GM23338 (cell line): ENCODE data around the gene KCNIP1. TPM values are rescaled to one million over a fixed set of nuclear protein-coding genes. Genes with fewer than 3 reads are reported as not detected.

Source experiments
- ATAC-seq: fragments of 200-7000 bp; cut with Tn5 transposase; 3 replicates; pipeline ENCODE4 v1.9.1; 2020
- DNase-seq: peaks from one replicate; pipeline ENCODE4 v3.0.0-alpha.2; 2015; ENCODE audit warnings: low spot score
- H2AFZ ChIP-seq: fragments of 200-600 bp; sonication (generic); 2 replicates; pipeline ENCODE4 v1.8.0; 2016; ENCODE audit warnings: antibody characterized with exemption, mild to moderate bottlenecking, moderate library complexity
- H3F3A ChIP-seq: fragments of 200-600 bp; sonication (generic); replicated peaks from 2 replicates; pipeline ENCODE4 v1.8.0; 2017; ENCODE audit warnings: antibody characterized with exemption, mixed run types, low read depth
- H3K27ac ChIP-seq: fragments of 200-600 bp; sonication (generic); 2 replicates; pipeline ENCODE4 v1.6.1; 2016; ENCODE audit warnings: low read depth
- H3K27me3 ChIP-seq: fragments of 200-600 bp; sonication (generic); 2 replicates; pipeline ENCODE4 v1.8.0; 2016; ENCODE audit warnings: mild to moderate bottlenecking, mixed run types, moderate library complexity; ENCODE audit not compliant: insufficient read depth
- H3K36me3 ChIP-seq: fragments of 200-600 bp; sonication (generic); 2 replicates; pipeline ENCODE4 v1.8.0; 2016; ENCODE audit warnings: mild to moderate bottlenecking; ENCODE audit not compliant: insufficient read depth
- H3K4me1 ChIP-seq: fragments of 200-600 bp; sonication (generic); 2 replicates; pipeline ENCODE4 v1.8.0; 2016; ENCODE audit warnings: mild to moderate bottlenecking, moderate library complexity; ENCODE audit not compliant: insufficient read depth
- H3K4me2 ChIP-seq: fragments of 200-600 bp; sonication (generic); 2 replicates; pipeline ENCODE4 v1.7.1; 2017; ENCODE audit warnings: mixed run types
- H3K4me3 ChIP-seq: fragments of 200-600 bp; sonication (generic); 2 replicates; pipeline ENCODE4 v1.6.1; 2016; ENCODE audit warnings: mixed run types
- H3K79me2 ChIP-seq: fragments of 200-600 bp; sonication (generic); replicated peaks from 2 replicates; pipeline ENCODE4 v1.8.0; 2017; ENCODE audit warnings: mild to moderate bottlenecking; ENCODE audit not compliant: insufficient read depth
- H3K9me2 ChIP-seq: fragments of 200-600 bp; sonication (generic); 2 replicates; pipeline ENCODE4 v1.8.0; 2017; ENCODE audit not compliant: insufficient read depth
- H4K20me1 ChIP-seq: fragments of 200-600 bp; sonication (generic); replicated peaks from 2 replicates; pipeline ENCODE4 v1.8.0; 2017; ENCODE audit warnings: mild to moderate bottlenecking; ENCODE audit not compliant: insufficient read depth
- H3K27ac Mint-ChIP-seq: 2 replicates; pipeline ENCODE4 v1.8.0; 2020; ENCODE audit warnings: inconsistent platforms, mild to moderate bottlenecking, moderate library complexity, mixed read lengths
- H3K27me3 Mint-ChIP-seq: 3 replicates; pipeline ENCODE4 v1.8.0; 2022; ENCODE audit warnings: low read depth, mild to moderate bottlenecking, moderate library complexity, mixed read lengths, inconsistent platforms; ENCODE audit not compliant: insufficient read depth, poor library complexity
- H3K36me3 Mint-ChIP-seq: 3 replicates; pipeline ENCODE4 v1.8.0; 2021; ENCODE audit warnings: low read depth, mild to moderate bottlenecking, inconsistent platforms, moderate library complexity, mixed read lengths
- H3K4me1 Mint-ChIP-seq: 3 replicates; pipeline ENCODE4 v1.8.0; 2020; ENCODE audit warnings: mild to moderate bottlenecking, inconsistent platforms, mixed read lengths
- H3K4me3 Mint-ChIP-seq: 3 replicates; pipeline ENCODE4 v1.8.0; 2021; ENCODE audit warnings: moderate library complexity, mild to moderate bottlenecking, inconsistent platforms, mixed read lengths
- H3K9me3 Mint-ChIP-seq: 3 replicates; pipeline ENCODE4 v1.8.0; 2020; ENCODE audit warnings: moderate library complexity, mild to moderate bottlenecking, inconsistent platforms, mixed read lengths
- CREB1 ChIP-seq: fragments of 250-450 bp; sonication (Bioruptor Pico); IDR thresholded peaks from 2 replicates; pipeline ENCODE4 v1.5.0; 2020; ENCODE audit warnings: low read depth, mild to moderate bottlenecking, moderate library complexity
- EZH2 ChIP-seq: fragments of 200-600 bp; sonication (generic); IDR thresholded peaks from one replicate; pipeline ENCODE4 v1.8.0; 2017; ENCODE audit warnings: antibody characterized with exemption, mild to moderate bottlenecking, low read depth; ENCODE audit not compliant: unreplicated experiment
- EZH2phosphoT487 ChIP-seq: fragments of 200-600 bp; sonication (generic); IDR thresholded peaks from one replicate; pipeline ENCODE4 v1.8.1; 2018; ENCODE audit warnings: antibody characterized with exemption; ENCODE audit not compliant: unreplicated experiment
- JUNB ChIP-seq: IDR thresholded peaks from one replicate; pipeline ENCODE4 v1.6.1; 2016; ENCODE audit warnings: antibody characterized with exemption; ENCODE audit not compliant: unreplicated experiment
- NANOG ChIP-seq: IDR thresholded peaks from 2 replicates; pipeline ENCODE4 v1.6.1; 2016; ENCODE audit warnings: antibody characterized with exemption, borderline replicate concordance
- POLR2AphosphoS5 ChIP-seq: IDR thresholded peaks from 2 replicates; pipeline ENCODE4 v1.6.1; 2016; ENCODE audit warnings: antibody characterized with exemption, low read depth
- STAT1 ChIP-seq: IDR thresholded peaks from one replicate; pipeline ENCODE4 v1.6.1; 2016; ENCODE audit warnings: antibody characterized with exemption; ENCODE audit not compliant: unreplicated experiment
- ZNF114 ChIP-seq: fragments of 250-450 bp; sonication (Bioruptor Pico); IDR thresholded peaks from 2 replicates; pipeline ENCODE4 v1.5.0; 2020; ENCODE audit warnings: mild to moderate bottlenecking, moderate library complexity
- ZNF331 ChIP-seq: fragments of 250-450 bp; sonication (Bioruptor Pico); IDR thresholded peaks from 2 replicates; pipeline ENCODE4 v1.5.0; 2020; ENCODE audit warnings: low read depth, mild to moderate bottlenecking, moderate library complexity
- polyA plus RNA-seq: library from polyadenylated mRNA; unstranded; fragments of >200 nt; fragmentation: Nextera tagmentation; extraction: Ambion mirVana; gene quantifications from 2 replicates; pipeline ENCODE4 v1.2.1, GENCODE V29; 2016
- total RNA-seq: library from RNA; depleted of rRNA; stranded (reverse); fragments of >200 nt; shearing (Covaris generic); gene quantifications from 2 replicates; pipeline ENCODE4 v1.2.3, GENCODE V29; 2014
- TF ChIP-seq, protein P1 (sequence below), 2 experiments: fragments of 200-600 bp in 1 of 2; sonication (generic) in 1 of 2; conservative IDR thresholded peaks; 2 replicates each; pipeline versions ENCODE4 v1.5.1 to v1.6.1; 2016 to 2017; ENCODE audit warnings: antibody characterized with exemption in 2 of 2, low read depth in 2 of 2, mild to moderate bottlenecking in 2 of 2, moderate library complexity in 1 of 2
- TF ChIP-seq, protein P2 (sequence below): IDR thresholded peaks from 2 replicates; pipeline ENCODE4 v1.6.1; 2016; ENCODE audit warnings: antibody characterized with exemption
- TF ChIP-seq, protein P3 (sequence below): fragments of 250-450 bp; sonication (Bioruptor Pico); IDR thresholded peaks from 2 replicates; pipeline ENCODE4 v1.5.0; 2020; ENCODE audit warnings: mild to moderate bottlenecking, moderate library complexity

Gene KCNIP1
- total and polyA plus RNA-seq, 2 experiments from 2014 or later, result 0.31 to 0.87 TPM

DNA sequence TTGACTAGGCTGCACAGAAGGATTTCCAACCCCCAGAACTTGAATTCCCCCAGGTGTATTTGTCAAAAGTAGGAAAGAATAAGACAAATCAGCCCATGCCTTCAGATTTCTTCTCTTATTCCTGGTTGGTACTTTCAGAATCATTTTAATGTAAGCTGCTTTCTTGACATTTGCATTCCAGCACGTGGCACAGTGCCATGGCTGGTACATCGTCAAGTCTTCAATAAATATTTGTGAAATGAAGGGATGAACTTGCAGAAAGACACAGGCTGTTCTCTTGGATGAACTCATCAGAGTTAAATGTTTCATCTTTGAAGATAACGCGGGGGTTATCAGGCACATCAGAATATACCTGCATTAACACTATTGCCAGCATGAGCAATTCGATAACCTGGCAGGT is 14.5 kb downstream of the KCNIP1 start:
- H3K27ac ChIP-seq, result no peak overlapping the region
- Mint-ChIP-seq H3K27ac (no peak overlapping the region), H3K27me3 (peaks cover 2% of the 10 kb centered on the region), H3K4me3 (no peak overlapping the region), H3K4me1 (peaks cover 10% of the 10 kb centered on the region), H3K9me3 (no peaks in the 10 kb centered on the region), H3K36me3 (no peaks in the 10 kb centered on the region)
- no peak overlapping the region for H2AFZ ChIP-seq
- no peaks in the 10 kb centered on the region for H3K27me3 ChIP-seq
- no peak for DNase-seq
- H4K20me1 ChIP-seq, result no peaks in the 10 kb centered on the region
- no peak for ATAC-seq
- H3K4me1 ChIP-seq, result 0 out of 2 replicates have a peak, but pooled peaks cover 4% of the 10 kb centered on the region
- no peak for TF ChIP-seq JUNB
- TF ChIP-seq ZNF331 (CRISPR knock-in tag), result no peak
- TF ChIP-seq POLR2AphosphoS5, result no peak
- no peak for TF ChIP-seq EZH2phosphoT487
- TF ChIP-seq, protein P1, sequence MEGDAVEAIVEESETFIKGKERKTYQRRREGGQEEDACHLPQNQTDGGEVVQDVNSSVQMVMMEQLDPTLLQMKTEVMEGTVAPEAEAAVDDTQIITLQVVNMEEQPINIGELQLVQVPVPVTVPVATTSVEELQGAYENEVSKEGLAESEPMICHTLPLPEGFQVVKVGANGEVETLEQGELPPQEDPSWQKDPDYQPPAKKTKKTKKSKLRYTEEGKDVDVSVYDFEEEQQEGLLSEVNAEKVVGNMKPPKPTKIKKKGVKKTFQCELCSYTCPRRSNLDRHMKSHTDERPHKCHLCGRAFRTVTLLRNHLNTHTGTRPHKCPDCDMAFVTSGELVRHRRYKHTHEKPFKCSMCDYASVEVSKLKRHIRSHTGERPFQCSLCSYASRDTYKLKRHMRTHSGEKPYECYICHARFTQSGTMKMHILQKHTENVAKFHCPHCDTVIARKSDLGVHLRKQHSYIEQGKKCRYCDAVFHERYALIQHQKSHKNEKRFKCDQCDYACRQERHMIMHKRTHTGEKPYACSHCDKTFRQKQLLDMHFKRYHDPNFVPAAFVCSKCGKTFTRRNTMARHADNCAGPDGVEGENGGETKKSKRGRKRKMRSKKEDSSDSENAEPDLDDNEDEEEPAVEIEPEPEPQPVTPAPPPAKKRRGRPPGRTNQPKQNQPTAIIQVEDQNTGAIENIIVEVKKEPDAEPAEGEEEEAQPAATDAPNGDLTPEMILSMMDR (conservative IDR thresholded peaks at IDR 0.05; ENCODE audit: low read depth in 2 of 2), result no peak
- no peak for TF ChIP-seq EZH2
- TF ChIP-seq NANOG, result no peak
- no peak for TF ChIP-seq ZNF114 (CRISPR knock-in tag)
- no peak for TF ChIP-seq CREB1 (CRISPR knock-in tag)
- TF ChIP-seq, protein P2, sequence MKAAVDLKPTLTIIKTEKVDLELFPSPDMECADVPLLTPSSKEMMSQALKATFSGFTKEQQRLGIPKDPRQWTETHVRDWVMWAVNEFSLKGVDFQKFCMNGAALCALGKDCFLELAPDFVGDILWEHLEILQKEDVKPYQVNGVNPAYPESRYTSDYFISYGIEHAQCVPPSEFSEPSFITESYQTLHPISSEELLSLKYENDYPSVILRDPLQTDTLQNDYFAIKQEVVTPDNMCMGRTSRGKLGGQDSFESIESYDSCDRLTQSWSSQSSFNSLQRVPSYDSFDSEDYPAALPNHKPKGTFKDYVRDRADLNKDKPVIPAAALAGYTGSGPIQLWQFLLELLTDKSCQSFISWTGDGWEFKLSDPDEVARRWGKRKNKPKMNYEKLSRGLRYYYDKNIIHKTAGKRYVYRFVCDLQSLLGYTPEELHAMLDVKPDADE, result no peak
- TF ChIP-seq STAT1, result no peak
- TF ChIP-seq, protein P3, sequence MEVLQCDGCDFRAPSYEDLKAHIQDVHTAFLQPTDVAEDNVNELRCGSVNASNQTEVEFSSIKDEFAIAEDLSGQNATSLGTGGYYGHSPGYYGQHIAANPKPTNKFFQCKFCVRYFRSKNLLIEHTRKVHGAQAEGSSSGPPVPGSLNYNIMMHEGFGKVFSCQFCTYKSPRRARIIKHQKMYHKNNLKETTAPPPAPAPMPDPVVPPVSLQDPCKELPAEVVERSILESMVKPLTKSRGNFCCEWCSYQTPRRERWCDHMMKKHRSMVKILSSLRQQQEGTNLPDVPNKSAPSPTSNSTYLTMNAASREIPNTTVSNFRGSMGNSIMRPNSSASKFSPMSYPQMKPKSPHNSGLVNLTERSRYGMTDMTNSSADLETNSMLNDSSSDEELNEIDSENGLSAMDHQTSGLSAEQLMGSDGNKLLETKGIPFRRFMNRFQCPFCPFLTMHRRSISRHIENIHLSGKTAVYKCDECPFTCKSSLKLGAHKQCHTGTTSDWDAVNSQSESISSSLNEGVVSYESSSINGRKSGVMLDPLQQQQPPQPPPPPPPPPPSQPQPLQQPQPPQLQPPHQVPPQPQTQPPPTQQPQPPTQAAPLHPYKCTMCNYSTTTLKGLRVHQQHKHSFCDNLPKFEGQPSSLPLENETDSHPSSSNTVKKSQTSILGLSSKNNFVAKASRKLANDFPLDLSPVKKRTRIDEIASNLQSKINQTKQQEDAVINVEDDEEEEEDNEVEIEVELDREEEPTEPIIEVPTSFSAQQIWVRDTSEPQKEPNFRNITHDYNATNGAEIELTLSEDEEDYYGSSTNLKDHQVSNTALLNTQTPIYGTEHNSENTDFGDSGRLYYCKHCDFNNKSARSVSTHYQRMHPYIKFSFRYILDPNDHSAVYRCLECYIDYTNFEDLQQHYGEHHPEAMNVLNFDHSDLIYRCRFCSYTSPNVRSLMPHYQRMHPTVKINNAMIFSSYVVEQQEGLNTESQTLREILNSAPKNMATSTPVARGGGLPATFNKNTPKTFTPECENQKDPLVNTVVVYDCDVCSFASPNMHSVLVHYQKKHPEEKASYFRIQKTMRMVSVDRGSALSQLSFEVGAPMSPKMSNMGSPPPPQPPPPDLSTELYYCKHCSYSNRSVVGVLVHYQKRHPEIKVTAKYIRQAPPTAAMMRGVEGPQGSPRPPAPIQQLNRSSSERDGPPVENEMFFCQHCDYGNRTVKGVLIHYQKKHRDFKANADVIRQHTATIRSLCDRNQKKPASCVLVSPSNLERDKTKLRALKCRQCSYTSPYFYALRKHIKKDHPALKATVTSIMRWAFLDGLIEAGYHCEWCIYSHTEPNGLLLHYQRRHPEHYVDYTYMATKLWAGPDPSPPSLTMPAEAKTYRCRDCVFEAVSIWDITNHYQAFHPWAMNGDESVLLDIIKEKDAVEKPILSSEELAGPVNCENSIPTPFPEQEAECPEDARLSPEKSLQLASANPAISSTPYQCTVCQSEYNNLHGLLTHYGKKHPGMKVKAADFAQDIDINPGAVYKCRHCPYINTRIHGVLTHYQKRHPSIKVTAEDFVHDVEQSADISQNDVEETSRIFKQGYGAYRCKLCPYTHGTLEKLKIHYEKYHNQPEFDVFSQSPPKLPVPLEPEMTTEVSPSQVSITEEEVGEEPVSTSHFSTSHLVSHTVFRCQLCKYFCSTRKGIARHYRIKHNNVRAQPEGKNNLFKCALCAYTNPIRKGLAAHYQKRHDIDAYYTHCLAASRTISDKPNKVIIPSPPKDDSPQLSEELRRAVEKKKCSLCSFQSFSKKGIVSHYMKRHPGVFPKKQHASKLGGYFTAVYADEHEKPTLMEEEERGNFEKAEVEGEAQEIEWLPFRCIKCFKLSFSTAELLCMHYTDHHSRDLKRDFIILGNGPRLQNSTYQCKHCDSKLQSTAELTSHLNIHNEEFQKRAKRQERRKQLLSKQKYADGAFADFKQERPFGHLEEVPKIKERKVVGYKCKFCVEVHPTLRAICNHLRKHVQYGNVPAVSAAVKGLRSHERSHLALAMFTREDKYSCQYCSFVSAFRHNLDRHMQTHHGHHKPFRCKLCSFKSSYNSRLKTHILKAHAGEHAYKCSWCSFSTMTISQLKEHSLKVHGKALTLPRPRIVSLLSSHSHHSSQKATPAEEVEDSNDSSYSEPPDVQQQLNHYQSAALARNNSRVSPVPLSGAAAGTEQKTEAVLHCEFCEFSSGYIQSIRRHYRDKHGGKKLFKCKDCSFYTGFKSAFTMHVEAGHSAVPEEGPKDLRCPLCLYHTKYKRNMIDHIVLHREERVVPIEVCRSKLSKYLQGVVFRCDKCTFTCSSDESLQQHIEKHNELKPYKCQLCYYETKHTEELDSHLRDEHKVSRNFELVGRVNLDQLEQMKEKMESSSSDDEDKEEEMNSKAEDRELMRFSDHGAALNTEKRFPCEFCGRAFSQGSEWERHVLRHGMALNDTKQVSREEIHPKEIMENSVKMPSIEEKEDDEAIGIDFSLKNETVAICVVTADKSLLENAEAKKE (CRISPR knock-in tag), result no peak
- H3K4me3 ChIP-seq, result no peak overlapping the region
- no peak overlapping the region for H3K4me2 ChIP-seq
- no peaks in the 10 kb centered on the region for H3F3A ChIP-seq
- no peaks in the 10 kb centered on the region for H3K79me2 ChIP-seq
- H3K9me2 ChIP-seq, result peaks cover 5% of the 10 kb centered on the region; the same call in 1 of the 2 replicates
- no peaks in the 10 kb centered on the region for H3K36me3 ChIP-seq
